ENCODE data around the gene C22orf15. TPM values are rescaled to one million over a fixed set of nuclear protein-coding genes. Genes with fewer than 3 reads are reported as not detected.

The C22orf15 gene
- total and polyA plus RNA-seq, 3 experiments from 2014 or later: 0.75 to 0.93 (median 0.81) TPM

DNA sequence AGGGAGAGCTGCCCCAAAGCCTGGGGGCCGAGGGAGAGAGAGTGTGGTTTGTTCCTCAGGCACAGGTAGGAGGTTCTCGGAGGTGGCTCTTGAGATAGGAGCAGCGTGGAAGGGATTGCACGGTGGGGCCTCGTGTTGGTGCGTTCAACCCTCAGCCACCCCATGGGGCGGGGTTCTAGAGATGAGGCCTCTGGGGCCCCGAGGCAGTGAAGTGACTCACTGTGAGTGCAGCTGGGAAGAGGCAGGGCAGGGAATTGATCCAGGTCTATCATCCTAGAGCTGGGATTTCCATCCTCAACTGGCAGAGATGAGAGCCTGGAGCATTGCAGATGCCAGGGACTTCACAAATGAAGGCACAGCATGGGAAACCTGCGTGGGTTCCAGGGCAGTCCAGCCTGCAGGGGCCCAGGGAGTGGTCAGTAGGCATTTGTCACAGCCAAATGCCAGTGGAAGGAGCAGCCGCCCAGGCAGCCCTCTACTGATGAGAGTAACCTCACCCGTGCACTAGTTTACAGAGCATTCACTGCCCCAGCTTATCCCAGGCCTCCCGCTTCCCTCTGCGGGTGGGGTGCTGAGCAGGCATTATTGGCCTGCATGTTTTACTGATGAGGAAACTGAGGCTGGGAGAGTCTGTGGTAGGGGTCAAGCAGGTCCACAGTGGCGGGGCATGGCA lies 18.9 kb downstream of the C22orf15 start:
- Histone ChIP-seq H3K4me3 (ENCODE audit: low read length) (no peak overlapping the region), H3K4me1 (ENCODE audit: insufficient read depth, low read length) (peaks cover 7% of the 10 kb centered on the region), H3K9me3 (ENCODE audit: low read length) (no peaks in the 10 kb centered on the region), H3K27me3 (ENCODE audit: insufficient read depth, low read length, poor library complexity, severe bottlenecking) (no peaks in the 10 kb centered on the region), H3K36me3 (ENCODE audit: insufficient read depth, low read length) (no peaks in the 10 kb centered on the region), H3K27ac (ENCODE audit: low read depth, low read length) (no peak overlapping the region)
- POLR2A ChIA-PET: no interaction called here
- Mint-ChIP-seq H3K9me3 (no peaks in the 10 kb centered on the region), H3K4me1 (peaks cover 6 to 15% (median 10%) of the 10 kb centered on the region in 3 donors), H3K27ac (peak overlapping the region in 1 of 8 donors; percentile 56), H3K27me3 (no peaks in the 10 kb centered on the region), H3K36me3 (no peaks in the 10 kb centered on the region), H3K4me3 (no peak overlapping the region)
- CTCF ChIA-PET: interaction anchor here (1.0 kb wide), 1 partner anchor 13 kb away, joined by 3 read pairs; no protein-coding TSS in a partner anchor
- DNase-seq: no peak

DNA sequence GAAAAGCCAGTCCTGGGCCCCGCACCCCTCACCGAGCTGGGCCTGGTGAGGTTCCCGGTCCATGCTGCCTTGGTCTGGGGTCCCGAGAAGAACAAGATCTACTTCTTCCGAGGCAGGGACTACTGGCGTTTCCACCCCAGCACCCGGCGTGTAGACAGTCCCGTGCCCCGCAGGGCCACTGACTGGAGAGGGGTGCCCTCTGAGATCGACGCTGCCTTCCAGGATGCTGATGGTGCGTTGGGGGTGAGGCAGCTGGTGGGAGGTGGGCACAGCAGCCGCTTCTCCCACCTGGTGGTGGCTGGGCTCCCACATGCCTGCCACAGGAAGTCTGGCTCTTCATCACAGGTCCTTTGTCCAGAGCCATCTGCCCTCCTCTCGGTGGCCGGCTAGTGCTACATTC lies 19.5 kb downstream of the C22orf15 start:
- Histone ChIP-seq H3K4me1 (ENCODE audit: insufficient read depth, low read length) (peaks cover 7% of the 10 kb centered on the region), H3K36me3 (ENCODE audit: insufficient read depth, low read length) (no peaks in the 10 kb centered on the region), H3K9me3 (ENCODE audit: low read length) (no peaks in the 10 kb centered on the region), H3K27me3 (ENCODE audit: insufficient read depth, low read length, poor library complexity, severe bottlenecking) (no peaks in the 10 kb centered on the region), H3K4me3 (ENCODE audit: low read length) (no peak overlapping the region), H3K27ac (ENCODE audit: low read depth, low read length) (no peak overlapping the region)
- no peak for DNase-seq
- ChIA-PET CTCF (no interaction called here), POLR2A (no interaction called here)
- Mint-ChIP-seq H3K27ac (no peak overlapping the region), H3K4me1 (peaks cover 7 to 16% (median 11%) of the 10 kb centered on the region in 3 donors), H3K9me3 (no peaks in the 10 kb centered on the region), H3K36me3 (no peaks in the 10 kb centered on the region), H3K4me3 (no peak overlapping the region), H3K27me3 (no peaks in the 10 kb centered on the region)

GRCh38 chr22:23782703-23783102 lies 19.9 kb downstream of the C22orf15 start:
- H3K4me3 Mint-ChIP-seq: no peak overlapping the region

GRCh38 chr22:23783265-23784150 lies 20.7 kb downstream of the C22orf15 start:
- H3K9me3 Mint-ChIP-seq: no peaks in the 10 kb centered on the region
- ChIA-PET POLR2A (no interaction called here), CTCF (no interaction called here)
- no peak for DNase-seq
- Histone ChIP-seq H3K27me3 (ENCODE audit: insufficient read depth, low read length, poor library complexity, severe bottlenecking) (no peaks in the 10 kb centered on the region), H3K36me3 (ENCODE audit: insufficient read depth, low read length) (no peaks in the 10 kb centered on the region), H3K4me3 (ENCODE audit: low read length) (no peak overlapping the region), H3K4me1 (ENCODE audit: insufficient read depth, low read length) (peaks cover 18% of the 10 kb centered on the region), H3K9me3 (ENCODE audit: low read length) (no peaks in the 10 kb centered on the region), H3K27ac (ENCODE audit: low read depth, low read length) (no peak overlapping the region)
- H3K4me1 Mint-ChIP-seq: peaks cover 19 to 29% (median 19%) of the 10 kb centered on the region in 3 donors
- no peak overlapping the region for H3K27ac Mint-ChIP-seq
- H3K4me3 Mint-ChIP-seq: no peak overlapping the region
- H3K36me3 Mint-ChIP-seq: peaks cover 0 to 1% (median 0%) of the 10 kb centered on the region in 3 donors
- H3K27me3 Mint-ChIP-seq: no peaks in the 10 kb centered on the region

More at GRCh38 chr22:23782703-23783102, 19.9 kb downstream of the C22orf15 start:
- Histone ChIP-seq H3K27me3 (ENCODE audit: insufficient read depth, low read length, poor library complexity, severe bottlenecking) (no peaks in the 10 kb centered on the region), H3K4me3 (ENCODE audit: low read length) (no peak overlapping the region), H3K9me3 (ENCODE audit: low read length) (no peaks in the 10 kb centered on the region), H3K4me1 (ENCODE audit: insufficient read depth, low read length) (peaks cover 10% of the 10 kb centered on the region), H3K27ac (ENCODE audit: low read depth, low read length) (no peak overlapping the region), H3K36me3 (ENCODE audit: insufficient read depth, low read length) (no peaks in the 10 kb centered on the region)
- CTCF ChIA-PET: no interaction called here
- Mint-ChIP-seq H3K4me1 (peaks cover 11 to 21% (median 15%) of the 10 kb centered on the region in 3 donors), H3K27me3 (no peaks in the 10 kb centered on the region), H3K36me3 (peaks cover 0 to 1% (median 0%) of the 10 kb centered on the region in 3 donors), H3K9me3 (no peaks in the 10 kb centered on the region), H3K27ac (no peak overlapping the region)
- POLR2A ChIA-PET: no interaction called here
- no peak for DNase-seq

DNA sequence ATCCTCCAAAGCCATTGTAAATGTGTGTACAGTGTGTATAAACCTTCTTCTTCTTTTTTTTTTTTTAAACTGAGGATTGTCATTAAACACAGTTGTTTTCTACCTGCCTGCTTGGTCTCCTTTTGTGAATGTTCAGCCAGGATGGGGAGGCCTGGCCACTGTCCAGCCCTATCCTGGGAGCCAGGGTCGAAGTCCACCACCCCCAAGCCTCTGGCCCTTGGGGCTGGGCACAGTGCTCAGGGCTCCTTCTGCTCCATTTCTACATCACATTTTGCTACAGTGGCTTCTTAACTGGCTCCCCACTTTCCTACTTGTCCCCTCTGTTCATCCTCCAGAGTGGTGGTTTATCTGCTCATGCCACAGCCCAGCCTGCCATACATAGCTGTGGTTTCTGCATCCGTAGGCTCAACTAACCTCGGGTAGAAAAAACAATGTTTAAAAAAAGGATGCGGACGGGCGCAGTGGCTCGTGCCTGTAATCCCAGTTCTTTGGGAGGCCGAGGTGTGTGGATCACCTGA lies 21.5 kb downstream of the C22orf15 start:
- Mint-ChIP-seq H3K4me3 (peak overlapping the region in 2 of 7 donors; percentile 18 to 58), H3K9me3 (no peaks in the 10 kb centered on the region), H3K36me3 (peaks cover 0 to 3% (median 0%) of the 10 kb centered on the region in 3 donors), H3K27ac (peak overlapping the region in 4 of 8 donors; percentile 7 to 80 (median 48)), H3K4me1 (peaks cover 21 to 34% (median 21%) of the 10 kb centered on the region in 3 donors), H3K27me3 (no peaks in the 10 kb centered on the region)
- DNase-seq: no peak
- H3K4me3 ChIP-seq (ENCODE audit: low read length): no peak overlapping the region
- ChIA-PET POLR2A (no interaction called here), CTCF (no interaction called here)
- no peaks in the 10 kb centered on the region for H3K27me3 ChIP-seq (ENCODE audit: insufficient read depth, low read length, poor library complexity, severe bottlenecking)
- peaks cover 21% of the 10 kb centered on the region for H3K4me1 ChIP-seq (ENCODE audit: insufficient read depth, low read length)
- H3K9me3 ChIP-seq (ENCODE audit: low read length): no peaks in the 10 kb centered on the region
- H3K36me3 ChIP-seq (ENCODE audit: insufficient read depth, low read length): no peaks in the 10 kb centered on the region
- H3K27ac ChIP-seq (ENCODE audit: low read depth, low read length): no peak overlapping the region

- Histone ChIP-seq H3K4me1 (ENCODE audit: insufficient read depth, low read length) (peaks cover 30% of the 10 kb centered on the region), H3K27ac (ENCODE audit: low read depth, low read length) (peak overlapping the region; percentile 87), H3K9me3 (ENCODE audit: low read length) (no peaks in the 10 kb centered on the region), H3K4me3 (ENCODE audit: low read length) (peak overlapping the region; percentile 72), H3K27me3 (ENCODE audit: insufficient read depth, low read length, poor library complexity, severe bottlenecking) (no peaks in the 10 kb centered on the region), H3K36me3 (ENCODE audit: insufficient read depth, low read length) (no peaks in the 10 kb centered on the region)
- Mint-ChIP-seq H3K4me3 (peak overlapping the region; percentile 88 to 92 (median 91)), H3K27ac (peak overlapping the region; percentile 89 to 98 (median 92)), H3K27me3 (no peaks in the 10 kb centered on the region), H3K4me1 (peaks cover 29 to 45% (median 29%) of the 10 kb centered on the region in 3 donors), H3K9me3 (no peaks in the 10 kb centered on the region), H3K36me3 (peaks cover 0 to 11% (median 2%) of the 10 kb centered on the region in 3 donors)
- peak in 1 of 5 donors; percentile 54 for DNase-seq
- ChIA-PET CTCF (interaction anchor here (1.0 kb wide), 2 partner anchors 12 to 15 kb away, joined by 3 read pairs; no protein-coding TSS in a partner anchor), POLR2A (interaction anchor here (1.0 to 1.3 kb wide), 3 partner anchors 18 to 108 kb away, joined by 3 read pairs; partner anchors contain the start of gene MIF)
These were observed 23.5 kb downstream of the C22orf15 start for GRCh38 chr22:23786261-23786710.

DNA sequence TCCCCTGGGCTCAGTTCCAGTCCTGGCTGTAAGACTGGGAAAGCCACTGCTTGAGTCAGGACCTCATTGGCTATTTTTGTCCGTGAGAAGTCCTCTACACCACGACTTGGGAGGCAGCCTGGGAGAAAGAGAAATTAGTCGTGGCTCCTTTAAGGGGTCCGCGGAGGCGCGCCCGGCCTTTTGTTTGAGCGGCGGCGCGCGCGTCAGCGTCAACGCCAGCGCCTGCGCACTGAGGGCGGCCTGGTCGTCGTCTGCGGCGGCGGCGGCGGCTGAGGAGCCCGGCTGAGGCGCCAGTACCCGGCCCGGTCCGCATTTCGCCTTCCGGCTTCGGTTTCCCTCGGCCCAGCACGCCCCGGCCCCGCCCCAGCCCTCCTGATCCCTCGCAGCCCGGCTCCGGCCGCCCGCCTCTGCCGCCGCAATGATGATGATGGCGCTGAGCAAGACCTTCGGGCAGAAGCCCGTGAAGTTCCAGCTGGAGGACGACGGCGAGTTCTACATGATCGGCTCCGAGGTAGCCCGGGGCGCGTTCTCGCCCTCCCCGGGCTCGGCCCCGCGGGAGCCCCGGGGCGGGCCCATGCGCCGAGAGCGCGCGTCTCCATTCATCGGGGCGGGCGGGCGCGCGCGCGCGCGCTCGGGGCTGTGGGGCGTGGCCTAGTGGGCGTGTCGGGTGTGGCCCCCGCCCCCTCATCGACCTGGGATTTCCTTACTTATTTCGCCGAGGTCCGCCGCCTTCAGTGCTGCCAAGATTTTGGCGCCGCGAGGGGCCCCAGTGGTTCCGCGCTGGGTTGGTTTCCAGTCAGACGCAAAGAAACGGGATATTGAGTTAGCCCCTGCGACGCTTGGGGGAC lies 24.2 kb downstream of the C22orf15 start, which contains the start of gene SMARCB1:
SMARCB1 (plus strand) TSS at position 215 of the 848 bp plus-strand sequence; CDS start at position 419, 204 bp downstream.
- H3K4me1 ChIP-seq (ENCODE audit: insufficient read depth, low read length): peaks cover 30% of the 10 kb centered on the region
- peak within 1 kb of the TSS; percentile 88 to 92 (median 91) for H3K4me3 Mint-ChIP-seq

More for the DNA sequence above, 24.2 kb downstream of the C22orf15 start, which contains the start of gene SMARCB1:
- peak within 1 kb of the TSS; percentile 90 to 98 (median 93) for H3K27ac Mint-ChIP-seq
- H3K4me3 ChIP-seq (ENCODE audit: low read length): peak within 1 kb of the TSS; percentile 72
- H3K36me3 Mint-ChIP-seq: peaks cover 0 to 17% (median 2%) of the 10 kb centered on the region in 3 donors
- H3K27ac ChIP-seq (ENCODE audit: low read depth, low read length): peak within 1 kb of the TSS; percentile 87
- H3K27me3 ChIP-seq (ENCODE audit: insufficient read depth, low read length, poor library complexity, severe bottlenecking): no peaks in the 10 kb centered on the region
- no peaks in the 10 kb centered on the region for H3K27me3 Mint-ChIP-seq
- no peaks in the 10 kb centered on the region for H3K9me3 Mint-ChIP-seq
- POLR2A ChIA-PET: interaction anchor here (0.5 to 1.2 kb wide), 5 partner anchors 14 to 108 kb away, joined by 3 to 4 read pairs (median 4); partner anchors contain the start of genes C22orf15, MIF and MMP11
- peaks cover 6% of the 10 kb centered on the region for H3K36me3 ChIP-seq (ENCODE audit: insufficient read depth, low read length)
- CTCF ChIA-PET: no interaction called here
- peak; percentile 85 to 92 (median 86) for DNase-seq
- H3K4me1 Mint-ChIP-seq: peaks cover 29 to 51% (median 30%) of the 10 kb centered on the region in 3 donors
- H3K9me3 ChIP-seq (ENCODE audit: low read length): no peaks in the 10 kb centered on the region

Measured in CD8-positive, alpha-beta memory T cell (primary cell).